GM12892 (cell line): Measurements from ENCODE around the gene IFT172.

ENCODE experiments used
- DNase-seq: peaks from one replicate; pipeline ENCODE4 v3.0.0; 2011; ENCODE audit not compliant: insufficient read length
- FAIRE-seq: peaks from 2 replicates; lab custom pipeline; 2011; peaks lifted over from hg19 to GRCh38; lab: Jason Lieb, UNC
- POLR2A ChIP-seq: IDR thresholded peaks from 2 replicates; pipeline ENCODE4 v1.6.1; 2011; ENCODE audit warnings: low read depth, low read length, control low read depth
- POLR2AphosphoS5 ChIP-seq: IDR thresholded peaks from 2 replicates; pipeline ENCODE4 v1.6.1; 2011; ENCODE audit warnings: low read depth, low read length, control low read depth
- TAF1 ChIP-seq: IDR thresholded peaks from 2 replicates; pipeline ENCODE4 v1.6.1; 2011; ENCODE audit warnings: low read depth, mild to moderate bottlenecking, control low read depth, low read length, borderline replicate concordance

IFT172 gene

GRCh38 chr2:27421660-27422250, 67.8 kb downstream of the IFT172 start:
- TF ChIP-seq TAF1 (no peak), POLR2AphosphoS5 (no peak), POLR2A (no peak)
- no peak for DNase-seq
- FAIRE-seq, result no peak

- no peak for TF ChIP-seq POLR2A
- no peak for TF ChIP-seq TAF1
- TF ChIP-seq POLR2AphosphoS5, result no peak
- no peak for FAIRE-seq
- DNase-seq, result no peak
Measured at GRCh38 chr2:27420996-27421395, 68.5 kb downstream of the IFT172 start.

- no peak for TF ChIP-seq TAF1
- no peak for TF ChIP-seq POLR2A
- no peak for TF ChIP-seq POLR2AphosphoS5
- FAIRE-seq (no peak), DNase-seq (no peak)
Measured at GRCh38 chr2:27416151-27416550, 73.4 kb downstream of the IFT172 start.

- no peak for FAIRE-seq
- no peak for DNase-seq
- TF ChIP-seq POLR2AphosphoS5 (no peak), POLR2A (no peak), TAF1 (no peak)
Measured at GRCh38 chr2:27412419-27413152, 77.0 kb downstream of the IFT172 start.

- DNase-seq (peak; percentile 88), FAIRE-seq (peak; percentile 97)
- TF ChIP-seq POLR2A (peak; percentile 94), TAF1 (peak; percentile 90), POLR2AphosphoS5 (peak; percentile 96)
Measured at GRCh38 chr2:27409321-27410073, 80.0 kb downstream of the IFT172 start, which contains the start of gene PPM1G. TSS of gene PPM1G (minus strand) at chr2:27409591. CDS start at chr2:27409422, 169 bp downstream.

- no peak for FAIRE-seq
- peak; percentile 29 for DNase-seq
- TF ChIP-seq POLR2A (no peak), POLR2AphosphoS5 (no peak), TAF1 (no peak)
Measured at GRCh38 chr2:27408601-27409320, 80.8 kb downstream of the IFT172 start.

- TF ChIP-seq POLR2A (no peak), POLR2AphosphoS5 (no peak), TAF1 (no peak)
- no peak for DNase-seq
- FAIRE-seq, result no peak
Measured at GRCh38 chr2:27407798-27408491, 81.6 kb downstream of the IFT172 start.

GRCh38 chr2:27400348-27401135, 89.0 kb downstream of the IFT172 start:
- no peak for DNase-seq
- FAIRE-seq, result no peak
- no peak for TF ChIP-seq POLR2A
- no peak for TF ChIP-seq TAF1
- TF ChIP-seq POLR2AphosphoS5, result no peak

GRCh38 chr2:27398962-27399361, 90.6 kb downstream of the IFT172 start:
- DNase-seq, result no peak
- no peak for FAIRE-seq
- TF ChIP-seq POLR2AphosphoS5 (no peak), TAF1 (no peak), POLR2A (no peak)
